GM12874 (cell line): ENCODE data around the gene EPHA5.

Source experiments
- CTCF ChIP-seq: IDR thresholded peaks from 2 replicates; pipeline ENCODE4 v1.5.1; 2011; ENCODE audit warnings: low read depth, mild to moderate bottlenecking, control low read depth, low read length, moderate library complexity; ENCODE audit not compliant: insufficient read depth

Gene EPHA5

GRCh38 chr4:65498606-65499005 lies 171.7 kb downstream of the EPHA5 start:
- TF ChIP-seq CTCF = no peak

- TF ChIP-seq CTCF = no peak
Observed at GRCh38 chr4:65495439-65495838, 174.8 kb downstream of the EPHA5 start.

GRCh38 chr4:65482410-65482809 lies 187.9 kb downstream of the EPHA5 start:
- no peak for TF ChIP-seq CTCF

- no peak for TF ChIP-seq CTCF
Observed at GRCh38 chr4:65472531-65472930, 197.8 kb downstream of the EPHA5 start.

GRCh38 chr4:65467068-65467680 lies 203.1 kb downstream of the EPHA5 start:
- TF ChIP-seq CTCF = no peak

- TF ChIP-seq CTCF = no peak
Observed at GRCh38 chr4:65461781-65462180, 208.5 kb downstream of the EPHA5 start.

GRCh38 chr4:65457011-65457410 lies 213.3 kb downstream of the EPHA5 start:
- no peak for TF ChIP-seq CTCF
